Measurements from ENCODE around the gene LRRC39. TPM values are rescaled to one million over a fixed set of nuclear protein-coding genes. Genes with fewer than 3 reads are reported as not detected.

LRRC39 gene
- total RNA-seq, 3 donors from 2014 or later, result 1.3 to 2.5 (median 1.9) TPM

- Histone ChIP-seq H3K9me3 (no peaks in the 10 kb centered on the region), H3K4me1 (no peaks in the 10 kb centered on the region), H3K4me3 (no peak overlapping the region), H3K36me3 (peaks cover 8% of the 10 kb centered on the region), H3K27me3 (no peaks in the 10 kb centered on the region), H3K27ac (no peak overlapping the region)
- intact Hi-C loops (cut with DNase I; ENCODE audit: low total_unique reads), result no loop called here
- TF ChIP-seq POLR2AphosphoS5 (IDR thresholded peaks at IDR 0.05) (no peak), CTCF (IDR thresholded peaks at IDR 0.05) (no peak), POLR2A (IDR thresholded peaks at IDR 0.05) (no peak)
- DNase-seq (ENCODE audit: low spot score in 2 of 2), result no peak
Measured at GRCh38 chr1:100198596-100198995, 20.5 kb upstream of the LRRC39 start.

- intact Hi-C loops (cut with DNase I; ENCODE audit: low total_unique reads), result no loop called here
- peak overlapping the region; percentile 28 to 64 for H3K27ac ChIP-seq
- no peaks in the 10 kb centered on the region for H3K27me3 ChIP-seq
- no peak for TF ChIP-seq POLR2AphosphoS5 (IDR thresholded peaks at IDR 0.05)
- no peak for TF ChIP-seq CTCF (IDR thresholded peaks at IDR 0.05)
- no peak for TF ChIP-seq POLR2A (IDR thresholded peaks at IDR 0.05)
- no peaks in the 10 kb centered on the region for H3K9me3 ChIP-seq
- no peak overlapping the region for H3K4me3 ChIP-seq
- H3K36me3 ChIP-seq, result no peaks in the 10 kb centered on the region
- H3K4me1 ChIP-seq, result no peaks in the 10 kb centered on the region
- no peak for DNase-seq (ENCODE audit: low spot score in 2 of 2)
Measured at GRCh38 chr1:100188617-100189016, 10.6 kb upstream of the LRRC39 start.

GRCh38 chr1:100187912-100188311 lies 9.9 kb upstream of the LRRC39 start:
- Histone ChIP-seq H3K4me3 (no peak overlapping the region), H3K9me3 (no peaks in the 10 kb centered on the region), H3K36me3 (no peaks in the 10 kb centered on the region), H3K4me1 (no peaks in the 10 kb centered on the region), H3K27ac (peak overlapping the region; percentile 28 to 64), H3K27me3 (no peaks in the 10 kb centered on the region)
- intact Hi-C loops (cut with DNase I; ENCODE audit: low total_unique reads), result no loop called here
- TF ChIP-seq CTCF (IDR thresholded peaks at IDR 0.05) (no peak), POLR2AphosphoS5 (IDR thresholded peaks at IDR 0.05) (no peak), POLR2A (IDR thresholded peaks at IDR 0.05) (no peak)
- peak in 1 of 2 donors; percentile 37 for DNase-seq (ENCODE audit: low spot score in 2 of 2)

- H3K4me1 ChIP-seq, result no peaks in the 10 kb centered on the region
- intact Hi-C loops (cut with DNase I; ENCODE audit: low total_unique reads), result no loop called here
- no peaks in the 10 kb centered on the region for H3K27me3 ChIP-seq
- no peaks in the 10 kb centered on the region for H3K9me3 ChIP-seq
- H3K27ac ChIP-seq, result no peak overlapping the region
- DNase-seq (ENCODE audit: low spot score in 2 of 2), result no peak
- TF ChIP-seq POLR2A (IDR thresholded peaks at IDR 0.05), result no peak
- TF ChIP-seq CTCF (IDR thresholded peaks at IDR 0.05), result no peak
- TF ChIP-seq POLR2AphosphoS5 (IDR thresholded peaks at IDR 0.05), result no peak
- H3K4me3 ChIP-seq, result no peak overlapping the region
- no peaks in the 10 kb centered on the region for H3K36me3 ChIP-seq
Measured at GRCh38 chr1:100184536-100184935, 6.5 kb upstream of the LRRC39 start.

- H3K36me3 ChIP-seq, result no peaks in the 10 kb centered on the region
- no peaks in the 10 kb centered on the region for H3K9me3 ChIP-seq
- H3K4me1 ChIP-seq, result no peaks in the 10 kb centered on the region
- TF ChIP-seq CTCF (IDR thresholded peaks at IDR 0.05) (no peak), POLR2AphosphoS5 (IDR thresholded peaks at IDR 0.05) (no peak), POLR2A (IDR thresholded peaks at IDR 0.05) (no peak)
- H3K27ac ChIP-seq, result no peak overlapping the region
- no peak for DNase-seq (ENCODE audit: low spot score in 2 of 2)
- intact Hi-C loops (cut with DNase I; ENCODE audit: low total_unique reads), result no loop called here
- H3K4me3 ChIP-seq, result no peak overlapping the region
- H3K27me3 ChIP-seq, result no peaks in the 10 kb centered on the region
Measured at GRCh38 chr1:100183370-100183769, 5.3 kb upstream of the LRRC39 start.

All from breast epithelium (tissue), 4 donors.